D721Med (cell line): ENCODE measurements around the gene PRKCQ.

Experiments used
- DNase-seq: peaks from one replicate; pipeline ENCODE4 v3.0.0; 2011; ENCODE audit warnings: low spot score; ENCODE audit not compliant: insufficient read length
- FAIRE-seq: peaks from 2 replicates; lab custom pipeline; 2011; peaks lifted over from hg19 to GRCh38; lab: Jason Lieb, UNC
- TF ChIP-seq, protein P1 (sequence below): IDR thresholded peaks from 2 replicates; pipeline ENCODE4 v1.5.1; 2012; ENCODE audit warnings: mild to moderate bottlenecking, control low read depth; ENCODE audit not compliant: insufficient read depth; ENCODE audit errors: missing control alignments

The PRKCQ gene

DNA sequence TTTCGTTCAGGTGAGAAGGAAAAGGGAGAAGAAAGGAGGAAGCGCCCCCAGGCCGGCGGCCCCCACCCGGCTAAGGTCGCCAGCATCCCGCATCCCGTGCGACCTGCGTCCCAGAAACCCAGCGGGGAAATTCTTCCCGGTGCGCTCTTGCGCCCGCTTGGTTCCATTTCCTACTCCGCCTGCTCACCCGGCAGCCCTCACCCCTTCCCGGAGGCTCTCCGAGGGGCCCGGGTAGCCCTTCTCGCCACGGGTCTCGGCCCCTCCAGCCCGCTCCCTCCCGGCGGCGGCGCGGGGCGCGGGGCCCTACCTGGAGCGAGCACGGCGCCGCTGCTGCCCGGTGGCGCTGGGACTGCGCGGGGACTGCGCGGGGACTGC lies at the start of gene PRKCQ:
PRKCQ (minus strand) TSS at position 373 of the 375 bp plus-strand sequence. CDS start 65,141 bp downstream, outside the sequence.
- no peak for DNase-seq
- no peak for FAIRE-seq
- TF ChIP-seq, protein P1, sequence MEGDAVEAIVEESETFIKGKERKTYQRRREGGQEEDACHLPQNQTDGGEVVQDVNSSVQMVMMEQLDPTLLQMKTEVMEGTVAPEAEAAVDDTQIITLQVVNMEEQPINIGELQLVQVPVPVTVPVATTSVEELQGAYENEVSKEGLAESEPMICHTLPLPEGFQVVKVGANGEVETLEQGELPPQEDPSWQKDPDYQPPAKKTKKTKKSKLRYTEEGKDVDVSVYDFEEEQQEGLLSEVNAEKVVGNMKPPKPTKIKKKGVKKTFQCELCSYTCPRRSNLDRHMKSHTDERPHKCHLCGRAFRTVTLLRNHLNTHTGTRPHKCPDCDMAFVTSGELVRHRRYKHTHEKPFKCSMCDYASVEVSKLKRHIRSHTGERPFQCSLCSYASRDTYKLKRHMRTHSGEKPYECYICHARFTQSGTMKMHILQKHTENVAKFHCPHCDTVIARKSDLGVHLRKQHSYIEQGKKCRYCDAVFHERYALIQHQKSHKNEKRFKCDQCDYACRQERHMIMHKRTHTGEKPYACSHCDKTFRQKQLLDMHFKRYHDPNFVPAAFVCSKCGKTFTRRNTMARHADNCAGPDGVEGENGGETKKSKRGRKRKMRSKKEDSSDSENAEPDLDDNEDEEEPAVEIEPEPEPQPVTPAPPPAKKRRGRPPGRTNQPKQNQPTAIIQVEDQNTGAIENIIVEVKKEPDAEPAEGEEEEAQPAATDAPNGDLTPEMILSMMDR = no peak

DNA sequence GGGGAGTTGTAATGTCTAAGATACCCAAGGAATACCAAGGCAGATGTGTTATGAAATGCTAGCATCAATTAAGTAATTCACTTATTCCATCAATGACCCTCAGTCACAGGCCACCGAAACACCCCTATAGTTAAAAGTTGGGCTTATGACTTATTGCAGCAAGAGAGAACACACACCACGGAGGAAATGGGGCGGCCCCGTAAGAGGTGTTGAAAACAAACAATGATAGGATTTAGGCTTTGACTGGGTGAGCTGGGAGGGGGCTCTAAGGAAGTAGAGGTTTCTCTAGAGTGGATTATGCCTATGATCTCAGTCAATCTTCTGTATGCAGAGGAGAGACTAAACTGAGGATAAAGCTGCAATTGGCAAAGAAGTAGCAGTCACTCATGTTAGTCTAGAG lies 45.4 kb upstream of the PRKCQ start:
- no peak for FAIRE-seq
- no peak for DNase-seq
- TF ChIP-seq, protein P1 = no peak

DNA sequence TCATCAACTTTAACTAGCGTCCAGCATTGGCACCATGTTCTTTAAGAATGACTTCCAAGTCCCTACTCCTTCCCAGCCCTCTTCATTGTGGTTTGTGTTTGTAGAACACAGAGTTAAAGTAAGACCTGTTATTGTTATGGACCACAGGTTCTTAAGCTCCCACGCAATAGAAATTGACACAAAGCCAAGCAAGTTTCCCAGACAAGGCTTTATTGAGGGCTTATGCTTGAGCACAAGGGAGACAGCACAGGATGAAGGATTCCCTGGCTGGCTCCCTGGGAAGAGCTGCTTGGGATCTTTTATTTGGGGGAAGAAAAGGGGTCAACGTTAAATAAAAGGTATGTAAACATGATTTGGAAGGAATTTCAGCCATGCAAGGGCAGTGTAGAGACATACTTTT lies 44.3 kb upstream of the PRKCQ start:
- DNase-seq = no peak
- TF ChIP-seq, protein P1 = no peak
- FAIRE-seq = no peak

DNA sequence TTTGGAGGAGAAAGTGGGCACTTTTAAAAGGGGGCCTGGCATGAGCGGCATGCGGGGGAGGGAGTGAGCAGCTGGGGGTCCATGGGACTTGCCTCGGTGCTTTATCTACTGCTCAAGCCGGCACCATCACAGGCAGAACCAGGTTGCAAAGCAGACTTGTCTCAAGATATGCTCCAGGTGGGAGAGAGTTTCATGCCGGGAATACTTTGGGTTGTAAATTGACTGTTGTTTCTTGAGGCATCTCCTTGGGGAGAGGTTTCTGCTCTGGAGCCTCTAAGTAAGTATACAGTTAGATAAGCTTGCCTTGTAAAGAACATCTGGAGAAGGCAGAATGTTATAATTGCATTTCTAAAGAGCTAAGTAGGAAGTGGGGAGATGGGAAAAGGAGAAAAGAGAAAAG lies 42.8 kb upstream of the PRKCQ start:
- TF ChIP-seq, protein P1 = no peak
- DNase-seq (no peak), FAIRE-seq (no peak)

- DNase-seq = no peak
- no peak for FAIRE-seq
- TF ChIP-seq, protein P1 = no peak
These were observed 41.5 kb upstream of the PRKCQ start for GRCh38 chr10:6621536-6621935.

GRCh38 chr10:6619660-6620059 lies 39.6 kb upstream of the PRKCQ start:
- DNase-seq (no peak), FAIRE-seq (no peak)
- TF ChIP-seq, protein P1 = no peak

DNA sequence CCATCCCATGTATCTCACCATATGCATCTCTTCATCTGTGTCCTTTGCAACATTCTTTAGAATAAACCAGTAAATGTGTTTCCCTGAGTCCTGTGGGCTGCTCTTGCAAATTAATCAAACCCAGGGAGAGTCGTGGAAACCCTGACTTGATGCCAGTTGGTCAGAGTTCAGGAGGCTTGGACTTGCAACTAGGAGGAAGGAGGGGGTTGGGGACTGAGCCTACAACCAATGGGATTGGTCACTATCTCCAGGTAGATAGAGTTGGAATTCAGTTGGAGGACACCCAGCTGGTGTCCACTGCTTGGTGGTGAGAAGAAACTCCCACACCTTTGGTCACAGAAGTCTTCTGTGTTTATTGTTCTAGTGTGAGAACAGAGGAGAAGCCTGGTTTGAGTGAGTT lies 38.3 kb upstream of the PRKCQ start:
- TF ChIP-seq, protein P1 = no peak
- no peak for FAIRE-seq

More for the DNA sequence above, 38.3 kb upstream of the PRKCQ start:
- no peak for DNase-seq
